Muscle of arm (tissue), 12 donors: ENCODE results near the gene FAM98A. TPM values are rescaled to one million over a fixed set of nuclear protein-coding genes. Genes with fewer than 3 reads are reported as not detected.

Experiments used
- polyA plus RNA-seq, 12 donors: library from polyadenylated mRNA; unstranded; fragments of 120-200 nt; gene quantifications; one replicate each; pipeline ENCODE4 v1.2.1, GENCODE V29; 2013; ENCODE audit not compliant: insufficient read length in 12 of 12

The FAM98A gene
- polyA plus RNA-seq, 12 donors = 23.2 to 48.1 (median 39.3) TPM; not detected in 1

Other genes starting within 250 kb of the FAM98A start
- 10 to 100 TPM in 11 of 12 donors, not detected in 1; 18.1 to 45.7 (median 34.7) TPM for gene RASGRP3, start 122.7 kb downstream of the FAM98A start, polyA plus RNA-seq